K562 (cell line): ENCODE results near the gene STOM. TPM values are rescaled to one million over a fixed set of nuclear protein-coding genes. Genes with fewer than 3 reads are reported as not detected.

Experiments used
- ATAC-seq: fragments of 200-7000 bp; cut with Tn5 transposase; 3 replicates; pipeline ENCODE4 v1.9.1; 2020; ENCODE audit warnings: moderate library complexity
- BruUV-seq: library from RNA; stranded (reverse); fragments of 400-500 nt; replicated peaks from 2 replicates; lab custom pipeline; 2021; lab: Mats Ljungman, UMichigan
- CTCF ChIA-PET: fragments of 300-600 bp; formaldehyde crosslinking; extraction: SDS; loops from one replicate; lab custom pipeline; 2021; ENCODE audit warnings: low intra/inter-chr PET ratio; lab: Yijun Ruan, JAX
- POLR2A ChIA-PET: fragments of 300-600, 350-650 bp; sonication (Branson Sonifier 250); formaldehyde crosslinking; extraction: SDS; loops from one replicate; lab custom pipeline; 2021; ENCODE audit warnings: antibody characterized with exemption, inconsistent platforms; lab: Yijun Ruan, JAX
- DNase-seq, 4 experiments: peaks; one replicate each; pipeline versions ENCODE4 v3.0.0 to v3.0.0-alpha.2; 2011 to 2018; ENCODE audit warnings: low spot score in 3 of 4, mixed read lengths in 3 of 4; ENCODE audit errors: extremely low read depth in 1 of 4
- FAIRE-seq: peaks from 2 replicates; lab custom pipeline; 2011; peaks lifted over from hg19 to GRCh38; lab: Jason Lieb, UNC
- H2AFZ ChIP-seq: 2 replicates; pipeline ENCODE4 v1.6.0; 2011; ENCODE audit warnings: low read depth, low read length, control low read depth, inconsistent platforms
- H3K27ac ChIP-seq: fragments of 200-600 bp; 3 replicates; pipeline ENCODE4 v1.8.0; 2011; ENCODE audit warnings: low read depth, mild to moderate bottlenecking, control low read depth, inconsistent platforms, low read length, moderate library complexity, mixed read lengths; ENCODE audit errors: extremely low read depth
- H3K27me3 ChIP-seq, 2 experiments: fragments of 300-600 bp in 1 of 2; 2 replicates in 1 of 2; 3 replicates in 1 of 2; pipeline versions ENCODE4 v1.6.0 to v1.8.0; 2011; ENCODE audit warnings: inconsistent platforms in 2 of 2, low read length in 2 of 2, mild to moderate bottlenecking in 1 of 2, mixed read lengths in 1 of 2, moderate library complexity in 1 of 2; ENCODE audit not compliant: control insufficient read depth in 2 of 2, insufficient read depth in 2 of 2
- H3K36me3 ChIP-seq: fragments of 300-600 bp; 3 replicates; pipeline ENCODE4 v1.8.0; 2011; ENCODE audit warnings: mild to moderate bottlenecking, low read length, inconsistent platforms; ENCODE audit not compliant: control insufficient read depth, insufficient read depth
- H3K4me1 ChIP-seq, 2 experiments: fragments of 200-600 bp in 1 of 2; replicated peaks in 1 of 2; 2 replicates in 1 of 2; 3 replicates in 1 of 2; pipeline versions ENCODE4 v1.5.1 to v1.8.0; 2011; ENCODE audit warnings: inconsistent platforms in 2 of 2, low read length in 2 of 2, mild to moderate bottlenecking in 1 of 2, mixed read lengths in 1 of 2, moderate library complexity in 1 of 2; ENCODE audit not compliant: control insufficient read depth in 2 of 2, insufficient read depth in 2 of 2
- H3K4me2 ChIP-seq: 2 replicates; pipeline ENCODE4 v1.6.1; 2011; ENCODE audit warnings: low read length, control low read depth, inconsistent platforms, mixed read lengths; ENCODE audit not compliant: insufficient read depth
- H3K4me3 ChIP-seq: fragments of 200-600 bp; sonication (generic), shearing (Covaris generic); 2 replicates; pipeline ENCODE4 v1.5.1; 2016; ENCODE audit warnings: control low read depth, inconsistent platforms
- H3K79me2 ChIP-seq: fragments of 200-600 bp; 3 replicates; pipeline ENCODE4 v1.8.0; 2011; ENCODE audit warnings: low read length, inconsistent platforms; ENCODE audit not compliant: control insufficient read depth, insufficient read depth
- H3K9ac ChIP-seq, 2 experiments: 2 replicates each; pipeline versions ENCODE4 v1.6.0 to v1.6.1; 2011; ENCODE audit warnings: low read depth in 2 of 2, low read length in 2 of 2, control low read depth in 1 of 2, inconsistent platforms in 1 of 2, mild to moderate bottlenecking in 1 of 2, mixed read lengths in 1 of 2; ENCODE audit not compliant: insufficient read depth in 1 of 2
- H3K9me1 ChIP-seq: one replicate; pipeline ENCODE4 v1.6.0; 2011; ENCODE audit warnings: inconsistent platforms, mild to moderate bottlenecking, low read length, moderate library complexity; ENCODE audit not compliant: control insufficient read depth, insufficient read depth
- H3K9me3 ChIP-seq: replicated peaks from 2 replicates; pipeline ENCODE4 v1.5.1; 2011; ENCODE audit warnings: low read depth, low read length, inconsistent platforms; ENCODE audit not compliant: control insufficient read depth, insufficient read depth
- H4K20me1 ChIP-seq: replicated peaks from 2 replicates; pipeline ENCODE4 v1.6.1; 2011; ENCODE audit warnings: low read length, inconsistent platforms, mixed read lengths; ENCODE audit not compliant: control insufficient read depth, insufficient read depth
- ARID1B ChIP-seq: fragments of 450-650 bp; IDR thresholded peaks from 2 replicates; pipeline ENCODE4 v1.6.1; 2016; ENCODE audit warnings: antibody characterized with exemption, mild to moderate bottlenecking, inconsistent platforms
- CBFA2T2 ChIP-seq: fragments of 450-650 bp; conservative IDR thresholded peaks from 2 replicates; pipeline ENCODE4 v1.6.1; 2017; ENCODE audit warnings: mild to moderate bottlenecking
- CREB1 ChIP-seq, 2 experiments: sonication (generic) in 1 of 2; formaldehyde crosslinking in 1 of 2; IDR thresholded peaks; 2 replicates each; pipeline versions ENCODE4 v1.6.1 to v1.8.0; 2012 to 2022; ENCODE audit warnings: inconsistent platforms in 1 of 2, mild to moderate bottlenecking in 1 of 2, missing genetic modification reagents in 1 of 2, moderate library complexity in 1 of 2
- E4F1 ChIP-seq: fragments of 250-450 bp; sonication (Bioruptor Pico); IDR thresholded peaks from 2 replicates; pipeline ENCODE4 v1.5.0; 2021; ENCODE audit warnings: mild to moderate bottlenecking, borderline replicate concordance
- EGR1 ChIP-seq: fragments of 450-650 bp; conservative IDR thresholded peaks from 2 replicates; pipeline ENCODE4 v1.6.1; 2017; ENCODE audit warnings: mild to moderate bottlenecking
- EP400 ChIP-seq: fragments of 450-650 bp; IDR thresholded peaks from 2 replicates; pipeline ENCODE4 v1.6.1; 2017; ENCODE audit warnings: antibody characterized with exemption, mild to moderate bottlenecking, moderate library complexity
- HLTF ChIP-seq: fragments of 450-650 bp; IDR thresholded peaks from 2 replicates; pipeline ENCODE4 v1.6.1; 2016
- IRF2 ChIP-seq: sonication (generic); formaldehyde crosslinking; IDR thresholded peaks from 2 replicates; pipeline ENCODE4 v1.8.1; 2022; ENCODE audit warnings: mild to moderate bottlenecking, missing genetic modification reagents
- MAFG ChIP-seq: fragments of 450-650 bp; conservative IDR thresholded peaks from 2 replicates; pipeline ENCODE4 v1.6.1; 2016; ENCODE audit warnings: missing genetic modification characterization, missing compliant biosample characterization
- MAX ChIP-seq: sonication (generic); formaldehyde crosslinking; IDR thresholded peaks from 2 replicates; pipeline ENCODE4 v1.9.0; 2022; ENCODE audit warnings: mild to moderate bottlenecking, missing genetic modification reagents
- NFIC ChIP-seq: fragments of 450-650 bp; IDR thresholded peaks from 2 replicates; pipeline ENCODE4 v1.6.1; 2017; ENCODE audit warnings: mild to moderate bottlenecking, inconsistent platforms
- SMARCA4 ChIP-seq: fragments of 450-650 bp; IDR thresholded peaks from 2 replicates; pipeline ENCODE4 v1.6.1; 2016
- TEAD4 ChIP-seq, 2 experiments: sonication (generic) in 1 of 2; formaldehyde crosslinking in 1 of 2; IDR thresholded peaks; 2 replicates each; pipeline versions ENCODE4 v1.6.1 to v1.8.0; 2012 to 2022; ENCODE audit warnings: borderline replicate concordance in 1 of 2, inconsistent platforms in 1 of 2, low read length in 1 of 2, mild to moderate bottlenecking in 1 of 2, missing genetic modification reagents in 1 of 2
- TSHZ1 ChIP-seq: fragments of 250-450 bp; sonication (Bioruptor Pico); IDR thresholded peaks from 2 replicates; pipeline ENCODE4 v1.4.0; 2020; ENCODE audit warnings: mild to moderate bottlenecking, moderate library complexity
- U2AF2 ChIP-seq: fragments of 200-400 bp; formaldehyde crosslinking; optimal IDR thresholded peaks from 2 replicates; pipeline ENCODE3; 2017; ENCODE audit warnings: low read depth, mild to moderate bottlenecking, low read length
- WGBS: fragments of 100-300 bp; shearing (Covaris generic); methylation state at CpG from one replicate; pipeline ENCODE4 v1.1.6; 2016; ENCODE audit warnings: low coverage, mixed read lengths; ENCODE audit not compliant: insufficient coverage; ENCODE audit errors: missing lambda C conversion rate; 5-methylcytosine and 5-hydroxymethylcytosine counted together
- in situ Hi-C: fragments of 300-500 bp; cut with MboI; formaldehyde crosslinking; loops from 4 replicates; pipeline ENCODE4 v1.15.0; 2018; ENCODE audit warnings: inconsistent platforms, mixed read lengths
- intact Hi-C: fragments of 100-400 bp; cut with micrococcal nuclease; formaldehyde crosslinking; loops from 2 replicates; pipeline ENCODE4 v1.14.2; 2022
- polyA plus RNA-seq, 8 experiments: library from polyadenylated mRNA; depleted of rRNA in 4 of 8; stranded (reverse) in 5 of 8; unstranded in 3 of 8; fragments of >200 nt; fragmentation: Nextera tagmentation in 2 of 8; fragmentation: Illumina TruSeq in 1 of 8; extraction: Ambion mirVana in 2 of 8; extraction: Trizol in 1 of 8; gene quantifications; 2 replicates each; pipeline versions ENCODE4 v1.2.1 to v1.2.3, GENCODE V29; 2011 to 2014; ENCODE audit warnings: inconsistent platforms in 1 of 8, missing spikeins in 1 of 8
- total RNA-seq, 7 experiments: library from RNA; depleted of rRNA in 6 of 7; stranded (reverse); fragments of >200 nt in 6 of 7; fragmentation: Illumina TruSeq in 2 of 7; extraction: Trizol in 2 of 7; gene quantifications; 2 replicates each; pipeline versions ENCODE4 v1.2.1 to v1.2.3, GENCODE V29; 2011 to 2021; ENCODE audit warnings: low replicate concordance in 1 of 7

Gene STOM
- total and polyA plus RNA-seq, 9 of the 15 experiments (the other 6 are each of a cell fraction or from before 2014, with no cell fraction given) = 23.2 to 140 (median 43.9) TPM

- Histone ChIP-seq H3K4me2 (peak overlapping the region; percentile 10; the same call in 1 of the 2 replicates), H3K9me1 (no peaks in the 10 kb centered on the region), H3K9ac (no peak overlapping the region), H3K4me3 (no peak overlapping the region), H3K79me2 (no peaks in the 10 kb centered on the region), H3K4me1 (peaks cover 14 to 20% of the 10 kb centered on the region in 2 experiments; a peak in 4 of 5 replicates), H3K27ac (no peak overlapping the region), H2AFZ (no peak overlapping the region), H3K27me3 (no peaks in the 10 kb centered on the region), H3K9me3 (no peaks in the 10 kb centered on the region), H3K36me3 (peaks cover 18% of the 10 kb centered on the region; the same call in 2 of the 3 replicates), H4K20me1 (no peaks in the 10 kb centered on the region)
- FAIRE-seq (peak; percentile 85), ATAC-seq (peak; percentile 80), DNase-seq (peak; percentile 53 to 82 (median 69))
- BruUV-seq = no TSS peak
- ChIA-PET POLR2A (interaction anchor here (0.5 to 1.8 kb wide), 4 partner anchors 10 to 73 kb away, joined by 3 to 5 read pairs (median 3); no protein-coding TSS in a partner anchor), CTCF (no interaction called here)
- WGBS = 44% methylated on average over 8 of the region's 8 CpGs
- intact Hi-C loops = no loop called here
- in situ Hi-C loops = no loop called here
- TF ChIP-seq SMARCA4 = peak; percentile 33; the same call in 1 of the 2 replicates
- no peak for TF ChIP-seq EGR1
- peak; percentile 60; the same call in 1 of the 2 replicates for TF ChIP-seq TEAD4 (IDR thresholded peaks at IDR 0.05; ENCODE audit: low read length)
- TF ChIP-seq TEAD4 (CRISPR knock-in tag; IDR thresholded peaks at IDR 0.05; ENCODE audit: borderline replicate concordance) = no peak
- peak; percentile 44; the same call in 1 of the 2 replicates for TF ChIP-seq MAX (CRISPR knock-in tag)
- 0 out of 2 replicates have a peak, but pooled peaks have one; percentile 25 for TF ChIP-seq NFIC
- no peak for TF ChIP-seq TSHZ1
- TF ChIP-seq HLTF = no peak
- TF ChIP-seq EP400 = no peak
- TF ChIP-seq IRF2 (CRISPR knock-in tag) = no peak
- peak; percentile 78 for TF ChIP-seq CBFA2T2
- TF ChIP-seq U2AF2 = no peak
- no peak for TF ChIP-seq E4F1
- peak; percentile 75 for TF ChIP-seq ARID1B
- no peak for TF ChIP-seq CREB1 (IDR thresholded peaks at IDR 0.05)
- TF ChIP-seq CREB1 (CRISPR knock-in tag; IDR thresholded peaks at IDR 0.05) = no peak
- no peak for TF ChIP-seq MAFG (tag)
Observed at GRCh38 chr9:121333950-121334773, 35.9 kb downstream of the STOM start.
